IPS-18a (cell line): ENCODE results near the gene PRKCA.

Experiments
- H3K27ac ChIP-seq: one replicate; pipeline ENCODE4 v1.5.1; 2013; ENCODE audit warnings: low read length
- H3K27me3 ChIP-seq: one replicate; pipeline ENCODE4 v1.6.1; 2013; ENCODE audit warnings: mild to moderate bottlenecking, low read length; ENCODE audit not compliant: control insufficient read depth, insufficient read depth
- H3K36me3 ChIP-seq: one replicate; pipeline ENCODE4 v1.6.1; 2013; ENCODE audit warnings: low read depth, low read length; ENCODE audit not compliant: control insufficient read depth
- H3K4me1 ChIP-seq: one replicate; pipeline ENCODE4 v1.6.1; 2013; ENCODE audit warnings: low read depth, low read length; ENCODE audit not compliant: control insufficient read depth
- H3K4me3 ChIP-seq: one replicate; pipeline ENCODE4 v1.5.1; 2013; ENCODE audit warnings: low read length
- H3K9ac ChIP-seq: one replicate; pipeline ENCODE4 v1.6.1; 2013; ENCODE audit warnings: mild to moderate bottlenecking, low read length, moderate library complexity
- H3K9me3 ChIP-seq: one replicate; pipeline ENCODE4 v1.6.1; 2013; ENCODE audit warnings: low read depth, low read length; ENCODE audit not compliant: control insufficient read depth

Gene PRKCA

GRCh38 chr17:66540131-66540781, 237.8 kb downstream of the PRKCA start:
- no peak overlapping the region for H3K27ac ChIP-seq
- H3K4me3 ChIP-seq = peak overlapping the region; percentile 8
- H3K9ac ChIP-seq = peak overlapping the region; percentile 6
- H3K27me3 ChIP-seq = no peaks in the 10 kb centered on the region
- H3K9me3 ChIP-seq = no peaks in the 10 kb centered on the region
- no peaks in the 10 kb centered on the region for H3K36me3 ChIP-seq
- H3K4me1 ChIP-seq = peaks cover 15% of the 10 kb centered on the region

GRCh38 chr17:66541461-66542128, 239.2 kb downstream of the PRKCA start:
- no peaks in the 10 kb centered on the region for H3K9me3 ChIP-seq
- H3K36me3 ChIP-seq = no peaks in the 10 kb centered on the region
- H3K27me3 ChIP-seq = no peaks in the 10 kb centered on the region
- H3K27ac ChIP-seq = no peak overlapping the region
- H3K9ac ChIP-seq = no peak overlapping the region
- H3K4me3 ChIP-seq = no peak overlapping the region
- peaks cover 15% of the 10 kb centered on the region for H3K4me1 ChIP-seq

- no peak overlapping the region for H3K27ac ChIP-seq
- H3K27me3 ChIP-seq = no peaks in the 10 kb centered on the region
- no peaks in the 10 kb centered on the region for H3K9me3 ChIP-seq
- no peak overlapping the region for H3K4me3 ChIP-seq
- H3K4me1 ChIP-seq = peaks cover 15% of the 10 kb centered on the region
- no peaks in the 10 kb centered on the region for H3K36me3 ChIP-seq
- H3K9ac ChIP-seq = no peak overlapping the region
Measured at GRCh38 chr17:66542129-66542966, 239.9 kb downstream of the PRKCA start.

GRCh38 chr17:66542967-66543520, 240.6 kb downstream of the PRKCA start:
- no peak overlapping the region for H3K4me3 ChIP-seq
- no peaks in the 10 kb centered on the region for H3K27me3 ChIP-seq
- H3K27ac ChIP-seq = no peak overlapping the region
- no peaks in the 10 kb centered on the region for H3K36me3 ChIP-seq
- peaks cover 15% of the 10 kb centered on the region for H3K4me1 ChIP-seq
- no peak overlapping the region for H3K9ac ChIP-seq
- no peaks in the 10 kb centered on the region for H3K9me3 ChIP-seq

DNA sequence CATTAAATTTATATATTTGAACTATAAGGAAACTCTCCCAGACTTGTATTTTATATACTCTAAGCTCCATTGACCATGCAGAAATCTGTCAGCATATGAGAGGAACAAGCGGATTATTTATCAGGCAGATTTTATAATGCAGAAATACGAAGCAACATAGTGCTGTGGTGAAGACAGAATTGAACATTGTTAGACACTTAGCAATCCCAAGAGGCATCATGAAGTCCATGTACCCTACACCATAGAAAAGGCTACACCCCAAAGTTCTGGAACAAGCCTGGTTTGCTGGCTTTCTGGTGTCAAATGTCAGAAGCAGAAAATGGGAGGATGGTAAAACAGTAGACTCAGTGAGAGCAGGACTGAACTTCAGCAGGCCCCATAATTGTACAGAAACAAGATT, 241.1 kb downstream of the PRKCA start:
- no peak overlapping the region for H3K4me3 ChIP-seq
- no peak overlapping the region for H3K9ac ChIP-seq
- H3K27me3 ChIP-seq = no peaks in the 10 kb centered on the region
- H3K9me3 ChIP-seq = no peaks in the 10 kb centered on the region
- H3K4me1 ChIP-seq = peaks cover 19% of the 10 kb centered on the region
- no peak overlapping the region for H3K27ac ChIP-seq
- H3K36me3 ChIP-seq = no peaks in the 10 kb centered on the region

DNA sequence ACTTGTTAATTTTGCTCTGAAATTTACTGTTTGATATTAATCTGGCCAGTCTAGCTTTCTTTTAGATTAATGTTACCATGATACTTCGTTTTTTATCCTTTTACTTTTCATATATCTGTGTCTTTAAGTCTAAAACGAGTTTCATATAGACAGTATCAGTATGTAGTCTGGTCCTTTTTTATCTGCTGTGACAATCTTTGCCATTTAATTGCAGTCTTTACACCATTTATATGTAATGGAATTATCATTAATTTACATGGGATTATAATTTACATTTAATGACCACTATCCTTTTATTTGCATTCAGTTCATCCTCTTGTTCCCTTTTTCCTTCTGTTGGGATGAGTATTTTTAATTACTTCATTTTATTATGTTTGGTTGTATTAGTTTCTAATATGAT, 243.5 kb downstream of the PRKCA start:
- Histone ChIP-seq H3K27me3 (no peaks in the 10 kb centered on the region), H3K27ac (no peak overlapping the region), H3K9me3 (no peaks in the 10 kb centered on the region), H3K36me3 (no peaks in the 10 kb centered on the region), H3K9ac (no peak overlapping the region), H3K4me1 (peaks cover 22% of the 10 kb centered on the region), H3K4me3 (no peak overlapping the region)

- H3K27ac ChIP-seq = no peak overlapping the region
- no peaks in the 10 kb centered on the region for H3K9me3 ChIP-seq
- no peaks in the 10 kb centered on the region for H3K27me3 ChIP-seq
- H3K4me1 ChIP-seq = peaks cover 22% of the 10 kb centered on the region
- H3K36me3 ChIP-seq = no peaks in the 10 kb centered on the region
- H3K9ac ChIP-seq = no peak overlapping the region
- no peak overlapping the region for H3K4me3 ChIP-seq
Measured at GRCh38 chr17:66547151-66547865, 244.9 kb downstream of the PRKCA start.

GRCh38 chr17:66548158-66548557, 245.7 kb downstream of the PRKCA start:
- Histone ChIP-seq H3K4me3 (no peak overlapping the region), H3K27ac (no peak overlapping the region), H3K9ac (no peak overlapping the region), H3K36me3 (no peaks in the 10 kb centered on the region), H3K9me3 (no peaks in the 10 kb centered on the region), H3K27me3 (no peaks in the 10 kb centered on the region), H3K4me1 (peaks cover 22% of the 10 kb centered on the region)

- no peak overlapping the region for H3K27ac ChIP-seq
Measured at GRCh38 chr17:66548659-66549310, 246.4 kb downstream of the PRKCA start.

GRCh38 chr17:66549311-66549704, 246.9 kb downstream of the PRKCA start:
- H3K4me3 ChIP-seq = peak overlapping the region; percentile 34
- no peaks in the 10 kb centered on the region for H3K36me3 ChIP-seq
- peaks cover 22% of the 10 kb centered on the region for H3K4me1 ChIP-seq
- peak overlapping the region; percentile 30 for H3K9ac ChIP-seq
- H3K27ac ChIP-seq = peak overlapping the region; percentile 83
- H3K9me3 ChIP-seq = no peaks in the 10 kb centered on the region
- H3K27me3 ChIP-seq = no peaks in the 10 kb centered on the region

More at GRCh38 chr17:66548659-66549310, 246.4 kb downstream of the PRKCA start:
- Histone ChIP-seq H3K4me3 (no peak overlapping the region), H3K36me3 (no peaks in the 10 kb centered on the region), H3K9me3 (no peaks in the 10 kb centered on the region), H3K9ac (no peak overlapping the region), H3K4me1 (peaks cover 22% of the 10 kb centered on the region), H3K27me3 (no peaks in the 10 kb centered on the region)
